ENCODE measurements around the gene PRR16.

DNA sequence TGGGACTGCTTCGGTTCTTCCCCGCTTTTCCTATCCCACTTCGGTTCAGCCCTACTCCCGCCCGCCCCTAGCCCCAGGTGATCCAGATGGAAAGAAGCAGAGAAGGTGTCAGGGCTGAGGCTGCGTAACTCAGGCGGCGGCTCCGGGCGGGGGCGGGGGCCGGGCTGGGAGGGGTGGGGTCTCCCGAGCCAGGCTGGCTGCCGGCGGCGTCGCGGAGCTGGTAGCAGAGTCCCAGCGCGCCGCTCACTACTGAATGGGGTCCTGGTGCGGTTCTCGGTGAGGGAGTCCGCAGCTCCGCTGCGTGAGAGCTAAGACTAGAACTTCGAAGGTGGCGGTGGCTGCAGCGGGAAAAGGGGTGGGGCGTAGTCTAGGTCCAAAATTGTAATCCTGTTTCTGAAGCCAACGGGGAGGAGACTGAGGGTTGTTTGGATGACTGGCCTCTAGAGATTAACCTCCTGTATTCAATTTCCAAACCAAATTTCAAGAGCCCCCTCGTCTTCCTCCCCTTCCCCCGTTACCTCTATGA is 1.4 kb downstream of the PRR16 start:
- TF ChIP-seq LEF1 (IDR thresholded peaks at IDR 0.05; ENCODE audit: borderline replicate concordance) (no peak), ZNF384 (IDR thresholded peaks at IDR 0.05) (no peak), NFRKB (IDR thresholded peaks at IDR 0.05) (no peak), SUZ12 (IDR thresholded peaks at IDR 0.05) (no peak)
- TF ChIP-seq, protein P1, sequence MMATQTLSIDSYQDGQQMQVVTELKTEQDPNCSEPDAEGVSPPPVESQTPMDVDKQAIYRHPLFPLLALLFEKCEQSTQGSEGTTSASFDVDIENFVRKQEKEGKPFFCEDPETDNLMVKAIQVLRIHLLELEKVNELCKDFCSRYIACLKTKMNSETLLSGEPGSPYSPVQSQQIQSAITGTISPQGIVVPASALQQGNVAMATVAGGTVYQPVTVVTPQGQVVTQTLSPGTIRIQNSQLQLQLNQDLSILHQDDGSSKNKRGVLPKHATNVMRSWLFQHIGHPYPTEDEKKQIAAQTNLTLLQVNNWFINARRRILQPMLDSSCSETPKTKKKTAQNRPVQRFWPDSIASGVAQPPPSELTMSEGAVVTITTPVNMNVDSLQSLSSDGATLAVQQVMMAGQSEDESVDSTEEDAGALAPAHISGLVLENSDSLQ (IDR thresholded peaks at IDR 0.05): no peak

All from HEK293T (cell line).